DND-41 (cell line): ENCODE measurements around the gene MYO5A.

ENCODE experiments used
- CTCF ChIP-seq: IDR thresholded peaks from 2 replicates; pipeline ENCODE4 v1.5.1; 2012; ENCODE audit warnings: borderline replicate concordance, low read length, moderate library complexity, mild to moderate bottlenecking; ENCODE audit not compliant: poor library complexity, severe bottlenecking; ENCODE audit errors: extremely low read depth
- EZH2 ChIP-seq: IDR thresholded peaks from 3 replicates; pipeline ENCODE4 v1.6.1; 2012; ENCODE audit warnings: borderline replicate concordance, low read depth, mild to moderate bottlenecking, moderate library complexity, low read length, inconsistent platforms; ENCODE audit not compliant: severe bottlenecking

GRCh38 chr15:52385670-52386069, 143.0 kb downstream of the MYO5A start:
- no peak for TF ChIP-seq CTCF
- no peak for TF ChIP-seq EZH2
